ENCODE measurements around the gene MINDY4.

- no peak for TF ChIP-seq POLR2A (IDR thresholded peaks at IDR 0.05)
- no peak for TF ChIP-seq CTCF (IDR thresholded peaks at IDR 0.05)
These were observed 69.2 kb downstream of the MINDY4 start for GRCh38 chr7:30840141-30841024.
